Renal pelvis (tissue), 4 donors: ENCODE measurements around the gene KRT38. TPM values are rescaled to one million over a fixed set of nuclear protein-coding genes. Genes with fewer than 3 reads are reported as not detected.
"Not testable (repeated sequence)": the region's sequence is repeated elsewhere in the genome, so short reads cannot be mapped to it uniquely, and the experiment has no call there.

Experiments used
- DNase-seq: peaks from one replicate; pipeline ENCODE4 v3.0.0-alpha.2; 2013
- polyA plus RNA-seq, 3 donors: library from polyadenylated mRNA; unstranded; fragments of 120-200 nt; gene quantifications; one replicate each; pipeline ENCODE4 v1.2.1, GENCODE V29; 2013; ENCODE audit not compliant: insufficient read length in 3 of 3

The KRT38 gene
- polyA plus RNA-seq, 3 donors, result not detected

GRCh38 chr17:41395611-41396010, 45.2 kb downstream of the KRT38 start:
- DNase-seq, result no peak

- not testable (repeated sequence) for DNase-seq
Measured at GRCh38 chr17:41395044-41395443, 45.7 kb downstream of the KRT38 start.

- no peak for DNase-seq
Measured at GRCh38 chr17:41394254-41394996, 46.4 kb downstream of the KRT38 start.

GRCh38 chr17:41393826-41394225, 47.0 kb downstream of the KRT38 start:
- DNase-seq, result no peak

GRCh38 chr17:41393294-41393693, 47.5 kb downstream of the KRT38 start:
- DNase-seq, result no peak

- no peak for DNase-seq
Measured at GRCh38 chr17:41392278-41392677, 48.5 kb downstream of the KRT38 start.

GRCh38 chr17:41391535-41391934, 49.2 kb downstream of the KRT38 start:
- DNase-seq, result no peak

- DNase-seq, result no peak
Measured at GRCh38 chr17:41390411-41390938, 50.3 kb downstream of the KRT38 start.

- DNase-seq, result no peak
Measured at GRCh38 chr17:41387670-41388069, 53.1 kb downstream of the KRT38 start.

- no peak for DNase-seq
Measured at GRCh38 chr17:41386227-41386626, 54.6 kb downstream of the KRT38 start.

Other genes starting within 250 kb of the KRT38 start
- not detected for gene KRTAP9-2, start 214.3 kb downstream of the KRT38 start, polyA plus RNA-seq
- not detected for gene KRTAP9-3, start 208.5 kb downstream of the KRT38 start, polyA plus RNA-seq
- not detected for gene KRTAP9-8, start 203.0 kb downstream of the KRT38 start, polyA plus RNA-seq
- not detected for gene KRTAP9-4, start 191.3 kb downstream of the KRT38 start, polyA plus RNA-seq
- gene KRTAP9-9, start 185.6 kb downstream of the KRT38 start, polyA plus RNA-seq, result not detected
- under 1 TPM in 2 of 3 donors, not detected in 1; 0.09 to 0.22 TPM for gene KRTAP9-6, start 175.6 kb downstream of the KRT38 start, polyA plus RNA-seq
- gene KRTAP9-7, start 165.3 kb downstream of the KRT38 start, polyA plus RNA-seq, result not detected
- not detected for gene KRTAP29-1, start 138.1 kb downstream of the KRT38 start, polyA plus RNA-seq
- gene KRTAP16-1, start 131.7 kb downstream of the KRT38 start, polyA plus RNA-seq, result not detected
- gene KRTAP17-1, start 125.3 kb downstream of the KRT38 start, polyA plus RNA-seq, result not detected
- under 1 TPM in 1 of 3 donors, not detected in 2; 0.18 TPM for gene KRT33A, start 90.2 kb downstream of the KRT38 start, polyA plus RNA-seq
- gene KRT33B, start 71.2 kb downstream of the KRT38 start, polyA plus RNA-seq, result not detected
- gene KRT34, start 58.7 kb downstream of the KRT38 start, polyA plus RNA-seq, result not detected
- not detected for gene KRT31, start 43.4 kb downstream of the KRT38 start, polyA plus RNA-seq
- not detected for gene KRT37, start 16.4 kb downstream of the KRT38 start, polyA plus RNA-seq
- not detected for gene KRT32, start 26.4 kb upstream of the KRT38 start, polyA plus RNA-seq
- under 1 TPM in 1 of 3 donors, not detected in 2; 0.04 TPM for gene KRT35, start 40.2 kb upstream of the KRT38 start, polyA plus RNA-seq
- not detected for gene KRT36, start 48.9 kb upstream of the KRT38 start, polyA plus RNA-seq
- 1 to 10 TPM in 2 of 3 donors, under 1 TPM in 1; 0.47 to 2.8 (median 1.4) TPM for gene KRT13, start 64.6 kb upstream of the KRT38 start, polyA plus RNA-seq
- gene KRT15, start 77.9 kb upstream of the KRT38 start, polyA plus RNA-seq, result 1 to 10 TPM; 1.3 to 3.1 (median 2.9) TPM
- gene KRT19, start 87.3 kb upstream of the KRT38 start, polyA plus RNA-seq, result 100 to 1,000 TPM; 210 to 238 (median 223) TPM
- not detected for gene KRT9, start 131.1 kb upstream of the KRT38 start, polyA plus RNA-seq
- gene KRT14, start 145.9 kb upstream of the KRT38 start, polyA plus RNA-seq, result under 1 TPM in 2 of 3 donors, not detected in 1; 0.31 to 0.36 TPM
- gene KRT16, start 171.8 kb upstream of the KRT38 start, polyA plus RNA-seq, result not detected
- 1 to 10 TPM; 1.6 to 4.8 (median 2.0) TPM for gene KRT17, start 183.6 kb upstream of the KRT38 start, polyA plus RNA-seq
- gene EIF1, start 247.9 kb upstream of the KRT38 start, polyA plus RNA-seq, result 100 to 1,000 TPM; 651 to 702 (median 684) TPM